GM18951 (cell line): ENCODE data around the gene NRG2.

Experiments
- POLR2A ChIP-seq: IDR thresholded peaks from 4 replicates; pipeline ENCODE4 v1.6.1; 2011; ENCODE audit warnings: mild to moderate bottlenecking; ENCODE audit not compliant: insufficient read length, insufficient read depth; ENCODE audit errors: extremely low read depth
- in situ Hi-C: fragments of 300-500 bp; cut with MboI; formaldehyde crosslinking; loops from one replicate; pipeline ENCODE4 v1.12.0; 2022; ENCODE audit warnings: low sequenced_read_pairs, mixed read lengths, inconsistent platforms; ENCODE audit not compliant: unreplicated experiment

Gene NRG2

DNA sequence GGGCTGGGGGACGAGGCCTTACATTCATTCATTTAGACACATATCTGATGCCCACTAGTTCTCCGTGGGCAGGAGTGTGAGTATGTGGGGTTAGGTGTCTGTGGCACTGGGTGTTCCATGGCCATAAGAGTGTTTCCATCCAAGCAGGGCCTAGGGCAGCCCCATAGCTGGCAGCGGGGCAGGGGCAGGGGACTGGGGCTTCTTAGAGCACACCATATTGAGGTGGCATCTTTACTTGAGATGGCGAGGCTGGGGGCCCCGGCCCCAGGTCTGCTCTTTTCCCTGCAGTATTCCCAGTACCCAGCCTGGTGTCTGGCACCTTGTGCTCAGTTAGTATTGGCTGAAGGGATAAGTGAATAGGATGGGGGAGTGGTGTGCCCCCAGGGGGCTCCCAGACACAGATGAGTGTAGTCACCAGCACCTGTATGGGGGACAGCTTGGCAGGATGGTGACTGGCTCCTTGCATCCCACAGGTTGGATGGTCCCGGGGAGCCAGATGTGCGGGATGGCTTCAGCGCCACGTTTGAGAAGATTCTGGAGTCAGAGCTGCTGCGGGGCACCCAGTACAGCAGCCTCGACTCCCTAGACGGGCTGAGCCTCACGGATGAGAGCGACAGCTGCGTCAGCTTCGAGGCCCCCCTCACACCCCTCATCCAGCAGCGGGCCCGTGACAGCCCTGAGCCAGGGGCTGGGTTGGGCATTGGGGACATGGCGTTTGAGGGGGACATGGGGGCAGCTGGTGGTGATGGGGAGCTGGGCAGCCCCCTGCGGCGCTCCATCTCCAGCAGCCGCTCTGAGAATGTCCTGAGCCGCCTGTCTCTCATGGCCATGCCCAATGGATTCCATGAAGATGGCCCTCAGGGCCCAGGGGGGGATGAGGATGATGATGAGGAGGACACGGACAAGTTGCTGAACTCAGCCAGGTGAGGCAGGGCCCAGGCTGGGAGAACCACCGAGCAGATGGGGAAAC lies 230.0 kb downstream of the NRG2 start:
- in situ Hi-C loops = no loop called here

DNA sequence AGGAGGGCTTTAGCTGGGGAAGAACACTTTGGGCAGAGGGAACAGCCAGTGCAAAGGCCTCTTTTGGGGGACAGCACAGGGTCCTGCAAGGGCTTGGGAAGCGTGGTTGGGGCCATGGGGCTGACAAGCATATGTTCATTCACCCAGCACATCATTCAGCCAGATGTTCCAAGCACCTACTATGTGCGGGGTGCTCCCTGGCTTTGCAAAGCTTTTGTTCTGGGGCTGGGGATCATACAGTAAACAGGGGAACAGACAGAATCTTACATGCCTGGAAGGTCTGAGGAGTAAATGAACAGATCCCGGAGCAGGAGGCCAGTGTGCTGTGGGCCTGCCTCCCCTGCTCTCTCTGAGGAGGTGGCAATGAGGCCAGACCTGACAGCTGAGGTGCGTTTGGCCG lies 230.8 kb downstream of the NRG2 start:
- in situ Hi-C loops = no loop called here
- TF ChIP-seq POLR2A = no peak

More for the DNA sequence above, 230.0 kb downstream of the NRG2 start:
- TF ChIP-seq POLR2A = no peak

- no peak for TF ChIP-seq POLR2A
- in situ Hi-C loops = no loop called here
Observed at GRCh38 chr5:139811274-139811607, 231.9 kb downstream of the NRG2 start.

DNA sequence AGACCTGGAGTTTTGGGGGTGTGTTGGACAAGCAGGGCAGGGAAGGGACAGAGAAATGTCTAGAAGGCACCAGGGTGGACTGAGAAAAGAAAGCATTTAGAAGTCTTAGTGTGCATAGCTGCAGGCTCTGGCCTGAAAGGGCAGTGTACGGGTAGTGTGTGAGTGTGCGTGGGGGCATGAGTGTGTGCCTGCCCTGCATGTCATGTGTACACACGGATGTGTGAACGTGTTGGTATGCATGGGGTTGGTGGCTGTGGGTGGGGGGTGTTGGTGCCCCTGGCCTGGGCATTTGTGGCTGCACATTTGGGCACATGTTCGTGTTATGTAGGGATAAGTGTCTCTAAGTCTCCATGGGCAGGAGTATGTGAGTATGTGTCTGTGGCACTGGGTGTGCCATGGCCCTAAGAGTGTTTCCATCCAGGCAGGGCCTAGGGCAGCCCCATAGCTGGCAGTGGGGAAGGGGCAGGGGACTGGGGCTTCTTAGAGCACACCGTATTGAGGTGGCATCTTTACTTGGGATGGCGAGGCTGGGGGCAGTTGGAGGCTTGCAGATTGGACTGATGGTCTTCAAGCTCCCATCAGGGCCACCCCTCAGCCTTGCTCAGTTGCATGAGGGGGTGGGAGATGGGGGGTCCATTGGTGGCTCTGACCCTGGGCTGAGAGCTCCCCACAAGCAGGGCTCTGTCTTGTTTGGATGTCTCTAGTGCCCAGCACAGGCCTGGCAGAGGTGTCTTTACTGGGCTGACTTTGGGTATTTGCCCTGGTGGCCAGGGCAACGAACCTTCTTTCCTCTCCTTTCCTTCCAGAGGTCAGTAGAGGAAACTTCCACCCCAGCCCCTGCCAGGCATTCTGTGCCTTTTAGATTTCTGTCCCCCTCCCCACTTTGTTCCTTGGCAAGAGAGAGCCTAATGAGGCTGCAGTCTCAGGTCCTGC lies 232.5 kb downstream of the NRG2 start:
- in situ Hi-C loops = no loop called here
- TF ChIP-seq POLR2A = no peak

DNA sequence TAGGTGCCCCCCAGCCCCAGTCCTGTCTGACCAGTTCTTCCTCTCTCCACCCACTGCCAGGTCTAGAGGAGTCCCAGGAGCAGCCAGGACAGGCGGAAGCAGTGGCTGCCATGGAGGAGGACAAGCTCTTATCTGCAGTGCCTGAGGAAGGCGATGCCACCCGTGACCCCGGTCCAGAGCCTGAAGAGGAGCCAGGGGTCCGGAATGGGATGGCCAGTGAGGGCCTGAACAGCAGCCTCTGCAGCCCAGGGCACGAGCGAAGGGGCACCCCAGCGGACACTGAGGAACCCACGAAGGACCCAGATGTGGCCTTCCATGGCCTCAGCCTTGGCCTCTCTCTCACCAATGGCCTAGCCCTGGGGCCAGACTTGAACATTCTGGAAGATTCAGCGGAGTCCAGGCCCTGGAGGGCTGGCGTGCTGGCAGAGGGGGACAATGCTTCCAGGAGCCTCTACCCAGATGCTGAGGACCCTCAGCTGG lies 233.7 kb downstream of the NRG2 start:
- TF ChIP-seq POLR2A = no peak
- in situ Hi-C loops = no loop called here

DNA sequence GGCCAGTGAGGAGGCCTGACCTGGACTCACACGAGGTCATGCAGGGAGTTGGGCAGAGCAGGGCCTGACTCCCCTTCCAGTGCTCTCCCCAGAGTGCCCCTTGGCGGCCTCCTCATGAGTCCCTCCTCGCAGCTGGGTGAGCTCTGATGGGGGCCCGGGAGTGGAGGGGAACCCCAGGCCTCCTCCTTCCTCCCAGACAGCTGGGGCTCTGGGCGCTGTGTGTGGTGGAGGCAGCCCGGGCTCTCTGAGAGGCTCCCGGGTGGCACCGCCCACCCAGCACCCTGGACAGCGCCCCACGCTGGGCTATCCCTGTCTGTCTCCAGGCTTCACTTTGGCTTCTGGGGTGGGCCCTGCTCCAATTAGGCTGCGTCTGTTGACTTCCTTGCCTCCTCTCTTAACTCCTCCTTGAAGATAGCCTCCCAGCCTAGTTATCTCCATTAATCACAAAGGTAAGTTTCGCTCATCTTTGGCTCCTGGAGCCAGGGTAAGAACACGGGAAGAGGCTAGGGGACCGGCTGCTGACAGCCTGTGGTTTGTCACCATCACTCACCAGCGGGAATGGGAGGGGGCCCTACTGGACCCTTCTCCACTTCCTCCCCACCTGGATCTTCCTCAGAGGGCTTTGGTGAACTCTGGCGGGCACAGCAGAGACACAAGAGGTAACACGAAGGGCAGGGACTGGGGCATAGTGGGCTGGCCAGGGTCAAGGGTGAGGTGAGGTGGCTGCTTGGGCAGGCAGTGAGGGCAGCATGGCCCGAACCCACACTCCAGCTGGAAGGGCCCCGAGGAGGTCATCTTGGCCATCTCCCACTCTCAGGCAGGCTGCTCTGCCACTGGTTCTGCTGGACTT lies 234.4 kb downstream of the NRG2 start:
- in situ Hi-C loops = no loop called here
- TF ChIP-seq POLR2A = no peak

DNA sequence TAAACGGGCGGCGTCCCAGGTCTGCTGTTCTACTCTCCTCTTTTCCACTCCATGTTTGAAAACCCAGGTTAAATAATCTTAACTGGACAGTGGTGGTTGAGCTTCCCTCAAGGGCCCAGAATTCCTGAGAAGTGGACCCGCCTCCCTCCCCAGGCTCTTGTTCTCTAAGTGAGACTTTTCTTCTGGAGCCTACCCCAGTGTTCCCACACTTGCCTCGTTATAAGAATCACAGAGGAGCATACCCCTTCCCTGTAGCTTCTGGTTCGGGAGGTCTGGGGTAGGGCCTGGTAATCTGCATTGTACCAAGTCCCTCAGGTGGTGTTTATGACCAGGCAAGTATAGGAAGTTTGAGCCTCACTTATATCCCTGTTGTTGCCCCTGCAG lies 235.5 kb downstream of the NRG2 start:
- in situ Hi-C loops = no loop called here
- no peak for TF ChIP-seq POLR2A

DNA sequence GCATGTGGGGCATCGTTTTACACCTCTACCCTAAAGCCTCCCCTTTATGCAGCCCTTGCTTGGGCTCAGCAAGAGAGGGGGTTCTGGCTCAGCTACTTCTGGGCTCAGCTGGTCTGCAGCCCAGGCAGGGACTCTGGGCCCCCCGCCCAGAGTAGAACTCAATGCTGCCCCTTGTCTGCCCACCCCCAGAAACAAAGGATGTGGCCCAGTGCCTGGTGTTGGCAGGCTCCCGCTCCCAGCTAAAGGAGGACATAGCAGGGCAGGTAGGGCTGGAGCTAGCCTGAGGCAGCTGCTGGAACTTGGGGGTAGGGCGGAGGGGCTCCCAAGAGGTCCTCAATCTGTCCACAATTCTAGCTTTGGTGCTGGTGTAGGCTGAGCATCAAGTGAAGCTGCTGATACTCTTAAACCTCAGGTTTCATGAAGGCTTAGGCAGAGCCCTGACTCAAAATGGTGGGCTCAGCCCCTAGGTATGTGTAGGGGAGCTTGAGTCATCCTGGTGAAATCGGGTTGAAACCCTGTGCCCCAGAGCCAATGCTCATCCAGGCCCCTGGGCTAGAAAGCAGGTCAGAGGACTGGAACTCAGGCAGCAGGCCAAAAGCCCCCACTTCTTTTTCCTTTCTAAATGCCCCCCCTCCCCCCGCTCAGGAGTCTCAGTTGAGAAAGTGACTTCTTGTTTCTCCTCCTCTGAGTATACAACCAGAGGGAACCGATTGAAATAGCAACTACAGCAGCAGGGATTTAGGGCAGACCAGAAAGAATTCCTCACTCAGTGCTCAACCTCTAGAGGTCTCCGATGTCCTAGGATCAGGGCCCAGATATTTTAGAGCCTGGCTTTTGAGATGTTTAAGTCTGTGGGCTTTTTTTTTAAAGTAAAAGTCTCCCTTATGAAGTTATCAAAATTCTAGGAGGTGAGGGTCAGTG lies 236.1 kb downstream of the NRG2 start:
- TF ChIP-seq POLR2A = no peak
- in situ Hi-C loops = no loop called here

- in situ Hi-C loops = no loop called here
- no peak for TF ChIP-seq POLR2A
Observed at GRCh38 chr5:139806111-139806510, 237.0 kb downstream of the NRG2 start.

GRCh38 chr5:139805545-139805944 lies 237.6 kb downstream of the NRG2 start:
- in situ Hi-C loops = no loop called here
- no peak for TF ChIP-seq POLR2A

DNA sequence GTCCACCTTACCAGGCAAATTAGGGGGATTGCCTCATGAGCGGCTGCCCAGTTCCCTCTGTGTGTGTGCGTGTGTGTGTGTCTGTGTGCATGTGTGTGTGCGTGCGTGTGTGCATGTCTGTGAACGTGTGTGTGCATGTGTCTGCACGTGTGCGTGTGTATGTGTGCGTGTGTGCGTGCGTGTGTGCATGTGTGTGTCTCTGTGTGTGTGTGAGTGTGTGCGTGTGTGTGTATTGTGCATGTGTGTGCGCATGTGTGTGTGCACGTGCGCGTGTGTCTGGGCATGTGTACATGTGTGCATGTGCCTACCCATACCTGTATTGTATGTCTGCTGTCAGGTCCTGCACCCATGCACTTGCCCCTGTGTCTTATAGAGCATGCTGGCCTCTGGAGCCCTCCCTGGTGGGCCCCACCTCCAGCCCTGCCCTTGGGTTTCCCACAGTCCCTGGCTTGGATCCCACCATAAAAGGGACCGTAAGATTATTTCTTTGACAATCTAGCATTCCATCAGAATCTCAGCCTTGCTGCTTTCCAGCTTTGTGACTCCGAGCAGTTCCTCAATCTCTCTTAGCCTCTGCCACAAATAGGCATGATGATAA lies 238.2 kb downstream of the NRG2 start:
- in situ Hi-C loops = no loop called here
- no peak for TF ChIP-seq POLR2A
